ENCODE measurements around the gene TMEM255A. TPM values are rescaled to one million over a fixed set of nuclear protein-coding genes. Genes with fewer than 3 reads are reported as not detected.

Gene TMEM255A
- total and polyA plus RNA-seq, 2 of the 13 experiments (the other 11 are each of a cell fraction or from before 2014, with no cell fraction given): 0.13 to 0.40 TPM

GRCh38 chrX:120286733-120287512 is 24.3 kb downstream of the TMEM255A start (continued):
- TF ChIP-seq TRAFD1 (CRISPR knock-in tag; IDR thresholded peaks at IDR 0.05; ENCODE audit: borderline replicate concordance) (no peak), ZBTB10 (CRISPR knock-in tag; IDR thresholded peaks at IDR 0.05; ENCODE audit: borderline replicate concordance) (peak; percentile 44; the same call in 1 of the 2 replicates), FIP1L1 (IDR thresholded peaks at IDR 0.05; ENCODE audit: borderline replicate concordance, insufficient read depth, low read depth, low read length) (no peak), MXI1 (IDR thresholded peaks at IDR 0.05; ENCODE audit: borderline replicate concordance, low read depth, low read length) (no peak), ZNF225 (CRISPR knock-in tag; IDR thresholded peaks at IDR 0.05) (no peak), PITX1 (CRISPR knock-in tag; IDR thresholded peaks at IDR 0.05) (peak; percentile 37; the same call in 1 of the 2 replicates), ZSCAN31 (CRISPR knock-in tag; IDR thresholded peaks at IDR 0.05; ENCODE audit: low read depth) (no peak), ZC3H13 (CRISPR knock-in tag; IDR thresholded peaks at IDR 0.05) (no peak), ELF1 (CRISPR knock-in tag; IDR thresholded peaks at IDR 0.05) (no peak), NFE2L2 (IDR thresholded peaks at IDR 0.05; ENCODE audit: low read length) (no peak), REPIN1 (CRISPR knock-in tag; IDR thresholded peaks at IDR 0.05; ENCODE audit: borderline replicate concordance, low read depth) (no peak), TFAP4 (IDR thresholded peaks at IDR 0.05; ENCODE audit: borderline replicate concordance, low read depth) (peak; percentile 67; the same call in 1 of the 2 replicates), SPEN (CRISPR knock-in tag; IDR thresholded peaks at IDR 0.05; ENCODE audit: low read depth) (no peak), ZNF142 (CRISPR knock-in tag; IDR thresholded peaks at IDR 0.05) (no peak), ZBTB20 (CRISPR knock-in tag; IDR thresholded peaks at IDR 0.05; ENCODE audit: borderline replicate concordance, low read depth) (no peak), ZNF260 (CRISPR knock-in tag; IDR thresholded peaks at IDR 0.05; ENCODE audit: borderline replicate concordance, low read depth) (no peak)
